ENCODE results near the gene ZNF664. TPM values are rescaled to one million over a fixed set of nuclear protein-coding genes. Genes with fewer than 3 reads are reported as not detected.
A peak's percentile ranks its signal among the peaks of the same experiment; 100 is the strongest.

The ZNF664 gene
- total RNA-seq (2014; rRNA removed; shearing (Covaris generic)), result 85.8 and 95.5 TPM in 2 replicates
- 50.1 and 62.7 TPM in 2 replicates for polyA plus RNA-seq (2014; cell fraction: nucleus; rRNA removed)

- DNase-seq (ENCODE audit: extremely low read depth, low read depth), result peak; percentile 91
These were observed at the start of gene ZNF664, which contains the start of gene CCDC92 for GRCh38 chr12:123972457-123973401. TSS of gene ZNF664 (plus strand) at chr12:123973215. CDS start at chr12:124012145, 38,930 bp downstream. TSS of gene CCDC92 (minus strand) at chr12:123972831. CDS start at chr12:123944305, 28,526 bp downstream.

- DNase-seq (ENCODE audit: extremely low read depth, low read depth), result no peak
These were observed 49.1 kb upstream of the ZNF664 start for GRCh38 chr12:123923927-123924326.

GRCh38 chr12:123924539-123924938 lies 48.5 kb upstream of the ZNF664 start:
- DNase-seq (ENCODE audit: extremely low read depth, low read depth), result no peak

- no peak for DNase-seq (ENCODE audit: extremely low read depth, low read depth)
These were observed 44.6 kb upstream of the ZNF664 start for GRCh38 chr12:123928274-123928865.

GRCh38 chr12:123928897-123929296 lies 44.1 kb upstream of the ZNF664 start:
- no peak for DNase-seq (ENCODE audit: extremely low read depth, low read depth)

GRCh38 chr12:123929946-123930583 lies 43.0 kb upstream of the ZNF664 start:
- DNase-seq (ENCODE audit: extremely low read depth, low read depth), result no peak

- no peak for DNase-seq (ENCODE audit: extremely low read depth, low read depth)
These were observed 41.2 kb upstream of the ZNF664 start for GRCh38 chr12:123931686-123932321.

GRCh38 chr12:123933214-123933613 lies 39.8 kb upstream of the ZNF664 start:
- no peak for DNase-seq (ENCODE audit: extremely low read depth, low read depth)

- DNase-seq (ENCODE audit: extremely low read depth, low read depth), result no peak
These were observed 38.9 kb upstream of the ZNF664 start for GRCh38 chr12:123934016-123934620.

- DNase-seq (ENCODE audit: extremely low read depth, low read depth), result no peak
These were observed 38.2 kb upstream of the ZNF664 start for GRCh38 chr12:123934829-123935228.

- DNase-seq (ENCODE audit: extremely low read depth, low read depth), result no peak
These were observed 37.1 kb upstream of the ZNF664 start for GRCh38 chr12:123935956-123936355.

GRCh38 chr12:123936471-123936870 lies 36.5 kb upstream of the ZNF664 start:
- no peak for DNase-seq (ENCODE audit: extremely low read depth, low read depth)

GRCh38 chr12:123936956-123937706 lies 35.9 kb upstream of the ZNF664 start:
- DNase-seq (ENCODE audit: extremely low read depth, low read depth), result no peak

GRCh38 chr12:123937707-123938591 lies 35.1 kb upstream of the ZNF664 start:
- no peak for DNase-seq (ENCODE audit: extremely low read depth, low read depth)

- no peak for DNase-seq (ENCODE audit: extremely low read depth, low read depth)
These were observed 34.1 kb upstream of the ZNF664 start for GRCh38 chr12:123938679-123939480.

GRCh38 chr12:123939716-123940626 lies 33.0 kb upstream of the ZNF664 start:
- no peak for DNase-seq (ENCODE audit: extremely low read depth, low read depth)

GRCh38 chr12:123940627-123940966 lies 32.4 kb upstream of the ZNF664 start:
- DNase-seq (ENCODE audit: extremely low read depth, low read depth), result no peak
